Measurements from ENCODE around the gene DMWD.

DNA sequence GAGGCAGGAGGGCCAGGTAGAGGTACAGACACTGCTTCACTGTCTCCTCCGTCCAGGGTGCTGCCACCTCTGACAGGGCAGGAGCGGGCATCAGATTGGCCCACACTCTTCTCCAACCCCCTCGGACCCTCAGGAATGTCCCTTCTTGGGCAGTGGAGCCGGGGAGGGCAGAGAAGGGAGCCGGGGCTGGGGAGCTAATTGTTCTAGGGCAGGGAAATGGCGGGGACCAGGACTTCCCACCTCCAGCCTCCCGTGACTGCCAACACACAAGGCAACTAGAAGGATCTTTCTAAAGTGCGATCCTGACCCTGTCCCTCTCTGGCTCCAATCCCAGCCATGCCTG, 32.6 kb upstream of the DMWD start:
- TF ChIP-seq SPI1 (IDR thresholded peaks at IDR 0.05; ENCODE audit: borderline replicate concordance, low read depth) (no peak), POLR2AphosphoS5 (IDR thresholded peaks at IDR 0.05; ENCODE audit: low read depth) (no peak)
- TF ChIP-seq, protein P1, sequence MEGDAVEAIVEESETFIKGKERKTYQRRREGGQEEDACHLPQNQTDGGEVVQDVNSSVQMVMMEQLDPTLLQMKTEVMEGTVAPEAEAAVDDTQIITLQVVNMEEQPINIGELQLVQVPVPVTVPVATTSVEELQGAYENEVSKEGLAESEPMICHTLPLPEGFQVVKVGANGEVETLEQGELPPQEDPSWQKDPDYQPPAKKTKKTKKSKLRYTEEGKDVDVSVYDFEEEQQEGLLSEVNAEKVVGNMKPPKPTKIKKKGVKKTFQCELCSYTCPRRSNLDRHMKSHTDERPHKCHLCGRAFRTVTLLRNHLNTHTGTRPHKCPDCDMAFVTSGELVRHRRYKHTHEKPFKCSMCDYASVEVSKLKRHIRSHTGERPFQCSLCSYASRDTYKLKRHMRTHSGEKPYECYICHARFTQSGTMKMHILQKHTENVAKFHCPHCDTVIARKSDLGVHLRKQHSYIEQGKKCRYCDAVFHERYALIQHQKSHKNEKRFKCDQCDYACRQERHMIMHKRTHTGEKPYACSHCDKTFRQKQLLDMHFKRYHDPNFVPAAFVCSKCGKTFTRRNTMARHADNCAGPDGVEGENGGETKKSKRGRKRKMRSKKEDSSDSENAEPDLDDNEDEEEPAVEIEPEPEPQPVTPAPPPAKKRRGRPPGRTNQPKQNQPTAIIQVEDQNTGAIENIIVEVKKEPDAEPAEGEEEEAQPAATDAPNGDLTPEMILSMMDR (IDR thresholded peaks at IDR 0.05; ENCODE audit: insufficient read depth, low read length), result no peak
- TF ChIP-seq, protein P2, sequence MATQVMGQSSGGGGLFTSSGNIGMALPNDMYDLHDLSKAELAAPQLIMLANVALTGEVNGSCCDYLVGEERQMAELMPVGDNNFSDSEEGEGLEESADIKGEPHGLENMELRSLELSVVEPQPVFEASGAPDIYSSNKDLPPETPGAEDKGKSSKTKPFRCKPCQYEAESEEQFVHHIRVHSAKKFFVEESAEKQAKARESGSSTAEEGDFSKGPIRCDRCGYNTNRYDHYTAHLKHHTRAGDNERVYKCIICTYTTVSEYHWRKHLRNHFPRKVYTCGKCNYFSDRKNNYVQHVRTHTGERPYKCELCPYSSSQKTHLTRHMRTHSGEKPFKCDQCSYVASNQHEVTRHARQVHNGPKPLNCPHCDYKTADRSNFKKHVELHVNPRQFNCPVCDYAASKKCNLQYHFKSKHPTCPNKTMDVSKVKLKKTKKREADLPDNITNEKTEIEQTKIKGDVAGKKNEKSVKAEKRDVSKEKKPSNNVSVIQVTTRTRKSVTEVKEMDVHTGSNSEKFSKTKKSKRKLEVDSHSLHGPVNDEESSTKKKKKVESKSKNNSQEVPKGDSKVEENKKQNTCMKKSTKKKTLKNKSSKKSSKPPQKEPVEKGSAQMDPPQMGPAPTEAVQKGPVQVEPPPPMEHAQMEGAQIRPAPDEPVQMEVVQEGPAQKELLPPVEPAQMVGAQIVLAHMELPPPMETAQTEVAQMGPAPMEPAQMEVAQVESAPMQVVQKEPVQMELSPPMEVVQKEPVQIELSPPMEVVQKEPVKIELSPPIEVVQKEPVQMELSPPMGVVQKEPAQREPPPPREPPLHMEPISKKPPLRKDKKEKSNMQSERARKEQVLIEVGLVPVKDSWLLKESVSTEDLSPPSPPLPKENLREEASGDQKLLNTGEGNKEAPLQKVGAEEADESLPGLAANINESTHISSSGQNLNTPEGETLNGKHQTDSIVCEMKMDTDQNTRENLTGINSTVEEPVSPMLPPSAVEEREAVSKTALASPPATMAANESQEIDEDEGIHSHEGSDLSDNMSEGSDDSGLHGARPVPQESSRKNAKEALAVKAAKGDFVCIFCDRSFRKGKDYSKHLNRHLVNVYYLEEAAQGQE (IDR thresholded peaks at IDR 0.05; ENCODE audit: insufficient replicate concordance, low read depth), result no peak
